DND-41 (cell line): Measurements from ENCODE around the gene CTNNAL1.

ENCODE experiments used
- ATAC-seq: fragments of 200-7000 bp; cut with Tn5 transposase; 3 replicates; pipeline ENCODE4 v1.9.1; 2021; ENCODE audit warnings: low read depth; ENCODE audit not compliant: insufficient read depth
- DNase-seq: peaks from one replicate; pipeline ENCODE4 v3.0.0-alpha.2; 2020
- H2AFZ ChIP-seq: 2 replicates; pipeline ENCODE4 v1.6.0; 2012; ENCODE audit warnings: low read depth, low read length
- H3K27ac ChIP-seq: 2 replicates; pipeline ENCODE4 v1.5.1; 2012; ENCODE audit warnings: low read length, inconsistent platforms
- H3K27me3 ChIP-seq: fragments of 200-600 bp; sonication (generic); 2 replicates; pipeline ENCODE4 v1.6.0; 2012; ENCODE audit warnings: low read length, mild to moderate bottlenecking, inconsistent platforms; ENCODE audit not compliant: insufficient read depth, poor library complexity
- H3K36me3 ChIP-seq: 2 replicates; pipeline ENCODE4 v1.5.1; 2012; ENCODE audit warnings: low read length, inconsistent platforms; ENCODE audit not compliant: insufficient read depth
- H3K4me1 ChIP-seq: 2 replicates; pipeline ENCODE4 v1.5.1; 2012; ENCODE audit warnings: mild to moderate bottlenecking, low read length; ENCODE audit not compliant: insufficient read depth
- H3K4me2 ChIP-seq: 2 replicates; pipeline ENCODE4 v1.6.0; 2012; ENCODE audit warnings: mild to moderate bottlenecking, moderate library complexity, low read length, inconsistent platforms; ENCODE audit not compliant: insufficient read depth
- H3K4me3 ChIP-seq, 2 experiments: fragments of 200-600 bp in 1 of 2; shearing (Covaris generic) in 1 of 2; 2 replicates each; pipeline ENCODE4 v1.5.1; 2012 to 2016; ENCODE audit warnings: inconsistent platforms in 2 of 2, low read length in 2 of 2, mild to moderate bottlenecking in 2 of 2, low read depth in 1 of 2, moderate library complexity in 1 of 2
- H3K79me2 ChIP-seq: 2 replicates; pipeline ENCODE4 v1.6.0; 2012; ENCODE audit warnings: low read length, inconsistent platforms; ENCODE audit not compliant: insufficient read depth
- H3K9ac ChIP-seq: 2 replicates; pipeline ENCODE4 v1.6.0; 2012; ENCODE audit warnings: low read depth, mild to moderate bottlenecking, inconsistent platforms, low read length, moderate library complexity
- H3K9me3 ChIP-seq: 2 replicates; pipeline ENCODE4 v1.5.1; 2012; ENCODE audit warnings: low read length, moderate library complexity, mild to moderate bottlenecking, inconsistent platforms; ENCODE audit not compliant: insufficient read depth, severe bottlenecking
- H4K20me1 ChIP-seq: 2 replicates; pipeline ENCODE4 v1.6.0; 2012; ENCODE audit warnings: low read length; ENCODE audit not compliant: insufficient read depth
- EZH2 ChIP-seq: IDR thresholded peaks from 3 replicates; pipeline ENCODE4 v1.6.1; 2012; ENCODE audit warnings: borderline replicate concordance, low read depth, mild to moderate bottlenecking, moderate library complexity, low read length, inconsistent platforms; ENCODE audit not compliant: severe bottlenecking
- TF ChIP-seq, protein P1 (sequence below): IDR thresholded peaks from 2 replicates; pipeline ENCODE4 v1.5.1; 2012; ENCODE audit warnings: borderline replicate concordance, low read length, moderate library complexity, mild to moderate bottlenecking; ENCODE audit not compliant: poor library complexity, severe bottlenecking; ENCODE audit errors: extremely low read depth

Gene CTNNAL1

DNA sequence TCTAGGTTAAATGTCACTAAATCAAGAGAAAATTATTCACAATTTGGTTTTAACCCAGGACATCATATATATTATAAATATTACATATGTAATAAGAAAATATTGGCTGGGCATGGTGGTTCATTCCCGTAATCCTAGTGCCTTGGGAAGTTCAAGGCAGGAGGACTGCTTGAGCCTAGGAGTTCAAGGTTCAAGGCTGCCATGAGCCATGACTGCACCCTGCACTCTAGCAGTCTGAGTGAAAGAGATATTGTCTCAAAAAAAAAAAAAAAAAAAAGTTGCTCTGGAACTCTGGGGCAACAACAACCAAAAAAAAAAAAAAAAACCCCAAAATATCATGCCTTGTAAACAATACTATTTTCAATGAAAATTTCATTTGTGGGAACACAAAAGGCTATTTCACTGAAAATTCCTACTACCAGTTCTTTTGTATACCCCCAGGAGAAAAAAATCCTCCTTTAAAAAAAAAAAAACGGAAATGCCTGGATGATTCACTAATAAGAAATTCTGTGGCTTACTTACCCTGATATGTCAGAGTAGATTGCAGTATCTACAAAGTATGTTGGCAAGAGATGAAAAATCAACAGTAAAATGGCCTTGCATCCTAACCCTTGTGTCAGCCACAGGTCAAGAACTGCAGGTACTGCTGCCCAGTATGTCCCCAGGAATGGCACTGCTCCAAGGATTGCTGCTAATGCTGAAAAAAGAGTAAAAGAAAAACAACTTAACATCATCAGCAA, 22.6 kb upstream of the CTNNAL1 start:
- no peak for ATAC-seq
- Histone ChIP-seq H3K9ac (no peak overlapping the region), H3K79me2 (peaks cover 5% of the 10 kb centered on the region; the same call in 1 of the 2 replicates), H4K20me1 (peaks cover 4% of the 10 kb centered on the region; the same call in 1 of the 2 replicates), H3K27me3 (no peaks in the 10 kb centered on the region), H3K4me1 (no peaks in the 10 kb centered on the region), H3K4me3 (no peak overlapping the region), H2AFZ (no peak overlapping the region), H3K27ac (no peak overlapping the region), H3K4me2 (no peak overlapping the region), H3K36me3 (peaks cover 85% of the 10 kb centered on the region), H3K9me3 (no peaks in the 10 kb centered on the region)
- no peak for DNase-seq
- TF ChIP-seq, protein P1, sequence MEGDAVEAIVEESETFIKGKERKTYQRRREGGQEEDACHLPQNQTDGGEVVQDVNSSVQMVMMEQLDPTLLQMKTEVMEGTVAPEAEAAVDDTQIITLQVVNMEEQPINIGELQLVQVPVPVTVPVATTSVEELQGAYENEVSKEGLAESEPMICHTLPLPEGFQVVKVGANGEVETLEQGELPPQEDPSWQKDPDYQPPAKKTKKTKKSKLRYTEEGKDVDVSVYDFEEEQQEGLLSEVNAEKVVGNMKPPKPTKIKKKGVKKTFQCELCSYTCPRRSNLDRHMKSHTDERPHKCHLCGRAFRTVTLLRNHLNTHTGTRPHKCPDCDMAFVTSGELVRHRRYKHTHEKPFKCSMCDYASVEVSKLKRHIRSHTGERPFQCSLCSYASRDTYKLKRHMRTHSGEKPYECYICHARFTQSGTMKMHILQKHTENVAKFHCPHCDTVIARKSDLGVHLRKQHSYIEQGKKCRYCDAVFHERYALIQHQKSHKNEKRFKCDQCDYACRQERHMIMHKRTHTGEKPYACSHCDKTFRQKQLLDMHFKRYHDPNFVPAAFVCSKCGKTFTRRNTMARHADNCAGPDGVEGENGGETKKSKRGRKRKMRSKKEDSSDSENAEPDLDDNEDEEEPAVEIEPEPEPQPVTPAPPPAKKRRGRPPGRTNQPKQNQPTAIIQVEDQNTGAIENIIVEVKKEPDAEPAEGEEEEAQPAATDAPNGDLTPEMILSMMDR: no peak

DNA sequence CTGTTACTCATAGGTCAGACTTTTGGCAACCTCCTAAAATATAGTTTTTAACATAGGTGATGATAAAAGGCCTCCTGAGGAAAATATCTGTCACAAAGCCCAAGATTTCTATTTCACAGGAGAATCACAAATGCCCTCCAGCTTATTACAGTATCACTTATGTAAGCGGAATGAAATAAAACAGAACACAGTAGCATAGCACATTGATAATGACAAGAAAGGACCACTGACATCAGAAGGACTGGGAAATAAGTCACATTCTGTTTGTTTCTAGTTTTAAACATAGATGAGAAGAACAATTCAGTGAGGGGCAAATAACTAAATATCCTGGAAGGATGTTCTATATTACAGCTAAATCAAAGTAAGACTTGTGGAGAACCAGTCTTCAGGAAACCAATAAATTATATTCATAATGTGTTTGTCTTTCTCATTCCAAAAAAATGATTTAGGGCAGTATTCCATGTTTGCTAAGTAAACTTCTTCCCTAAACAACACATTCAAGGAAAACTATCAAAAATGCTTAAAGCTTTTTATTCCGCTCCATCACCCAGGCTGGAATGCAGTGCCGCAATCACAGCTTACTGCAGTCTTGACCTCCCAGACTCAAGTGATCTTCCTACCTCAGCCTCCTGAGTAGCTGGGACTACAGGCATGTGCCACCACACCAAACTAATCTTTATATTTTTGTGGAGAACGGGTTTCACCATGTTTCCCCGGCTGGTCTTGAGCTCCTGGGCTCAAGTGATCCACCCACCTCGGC, 20.8 kb upstream of the CTNNAL1 start:
- no peak for ATAC-seq
- no peak overlapping the region for H3K4me2 ChIP-seq
- peaks cover 4% of the 10 kb centered on the region; the same call in 1 of the 2 replicates for H4K20me1 ChIP-seq
- DNase-seq: no peak
- no peaks in the 10 kb centered on the region for H3K9me3 ChIP-seq
- H3K4me1 ChIP-seq: no peaks in the 10 kb centered on the region
- TF ChIP-seq EZH2: no peak
- TF ChIP-seq, protein P1: no peak
- H3K9ac ChIP-seq: no peak overlapping the region
- H3K27me3 ChIP-seq: no peaks in the 10 kb centered on the region
- peaks cover 8% of the 10 kb centered on the region; the same call in 1 of the 2 replicates for H3K79me2 ChIP-seq
- H2AFZ ChIP-seq: no peak overlapping the region
- H3K36me3 ChIP-seq: peaks cover 80% of the 10 kb centered on the region
- H3K4me3 ChIP-seq: no peak overlapping the region
- H3K27ac ChIP-seq: no peak overlapping the region

DNA sequence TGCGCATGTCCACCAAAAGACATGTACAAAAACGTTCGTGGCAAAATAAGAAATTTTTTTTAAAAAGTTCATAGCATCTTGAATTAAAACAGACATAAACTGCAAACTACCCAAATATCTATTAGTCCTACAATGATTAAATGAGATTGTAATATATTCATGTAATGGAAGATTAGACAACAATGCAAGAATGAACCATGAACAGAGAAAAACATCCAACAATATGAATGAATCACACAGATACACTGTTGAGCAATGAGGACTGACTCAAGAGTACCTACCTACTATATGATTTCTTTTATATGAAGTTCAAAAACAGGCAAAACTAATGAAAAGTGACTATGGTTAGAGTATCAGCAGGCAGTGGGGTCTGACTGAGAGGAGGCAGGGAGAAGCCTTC, 17.9 kb upstream of the CTNNAL1 start:
- peaks cover 77% of the 10 kb centered on the region for H3K36me3 ChIP-seq

More for the DNA sequence above, 17.9 kb upstream of the CTNNAL1 start:
- DNase-seq (no peak), ATAC-seq (no peak)
- no peak overlapping the region for H3K4me2 ChIP-seq
- no peak overlapping the region for H2AFZ ChIP-seq
- H3K4me3 ChIP-seq: no peak overlapping the region
- H3K9me3 ChIP-seq: no peaks in the 10 kb centered on the region
- H3K27me3 ChIP-seq: no peaks in the 10 kb centered on the region
- peaks cover 4% of the 10 kb centered on the region; the same call in 1 of the 2 replicates for H4K20me1 ChIP-seq
- H3K79me2 ChIP-seq: peaks cover 17% of the 10 kb centered on the region
- no peak overlapping the region for H3K9ac ChIP-seq
- TF ChIP-seq, protein P1: no peak
- TF ChIP-seq EZH2: no peak
- no peak overlapping the region for H3K27ac ChIP-seq
- H3K4me1 ChIP-seq: no peaks in the 10 kb centered on the region
